HG03575 (cell line): Measurements from ENCODE around the gene ZNF234.
"Not testable (repeated sequence)": the region's sequence is repeated elsewhere in the genome, so short reads cannot be mapped to it uniquely, and the experiment has no call there.

ENCODE experiments used
- ATAC-seq: cut with Tn5 transposase; IDR thresholded peaks from one replicate; pipeline ENCODE4 v1.9.1; 2021; ENCODE audit not compliant: unreplicated experiment, insufficient number of reproducible peaks, low FRiP score; ENCODE audit errors: extremely low read depth

The ZNF234 gene

GRCh38 chr19:44141191-44142058, at the start of gene ZNF234:
Gene ZNF234 (plus strand): TSS chr19:44141554. CDS start chr19:44144633, 3,079 bp downstream.
- no peak for ATAC-seq

GRCh38 chr19:44092108-44092507, 49.2 kb upstream of the ZNF234 start:
- no peak for ATAC-seq

DNA sequence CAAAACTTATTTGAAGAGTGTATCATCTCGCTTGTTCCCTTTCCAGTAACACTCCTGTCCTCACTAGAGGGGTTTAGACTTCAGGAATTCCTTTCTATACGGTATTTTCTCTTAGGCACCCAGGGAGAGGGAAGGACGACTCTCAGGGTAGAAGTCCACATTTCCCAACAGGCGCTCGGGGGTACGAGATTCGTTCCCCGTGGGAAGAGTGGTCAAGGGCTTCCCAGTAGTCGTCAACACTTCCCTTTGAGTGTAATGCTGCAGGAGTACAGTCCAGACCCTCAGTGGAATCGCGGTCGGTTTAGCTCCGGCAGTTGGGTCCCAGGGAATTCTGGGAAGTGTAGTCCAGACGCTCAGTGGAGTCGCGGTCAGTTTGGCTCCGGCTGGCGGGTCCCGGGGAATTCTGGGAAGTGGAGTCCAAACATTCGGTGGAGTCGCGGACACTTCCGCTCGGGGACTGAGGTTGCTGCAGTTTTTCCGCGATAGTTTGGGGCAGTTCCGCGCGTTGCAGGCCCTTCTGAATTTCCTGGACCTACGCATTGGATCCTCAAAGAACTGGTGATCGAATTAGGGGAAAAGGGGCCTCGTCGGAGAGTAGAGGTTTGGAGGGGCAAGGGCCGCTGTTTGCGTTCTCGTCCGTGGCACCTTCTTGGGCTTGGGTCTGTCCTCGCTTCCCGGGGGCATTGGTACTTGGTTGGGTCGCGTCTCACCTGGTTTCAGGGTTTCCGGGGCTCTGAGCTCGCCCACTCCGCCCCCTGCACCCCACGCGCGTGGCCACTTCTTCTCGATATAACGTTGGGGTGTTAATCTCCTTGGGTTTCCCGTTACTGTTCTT, 47.2 kb upstream of the ZNF234 start, which contains the start of gene ZNF224:
ZNF224 (plus strand) TSS at position 431 of the 835 bp plus-strand sequence. CDS start 3,513 bp downstream, outside the sequence.
- no peak for ATAC-seq

DNA sequence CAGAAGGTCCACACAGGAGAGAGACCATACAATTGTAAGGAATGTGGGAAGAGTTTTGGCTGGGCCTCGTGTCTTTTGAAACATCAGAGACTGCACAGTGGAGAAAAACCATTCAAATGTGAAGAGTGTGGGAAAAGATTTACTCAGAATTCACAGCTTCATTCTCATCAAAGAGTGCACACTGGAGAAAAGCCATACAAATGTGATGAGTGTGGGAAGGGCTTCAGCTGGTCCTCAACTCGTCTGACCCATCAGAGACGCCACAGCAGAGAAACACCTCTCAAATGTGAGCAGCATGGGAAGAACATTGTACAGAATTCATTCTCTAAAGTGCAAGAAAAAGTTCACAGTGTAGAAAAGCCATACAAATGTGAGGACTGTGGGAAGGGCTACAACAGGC, 33.6 kb upstream of the ZNF234 start:
- ATAC-seq: no peak

GRCh38 chr19:44109458-44109857, 31.9 kb upstream of the ZNF234 start:
- no peak for ATAC-seq

DNA sequence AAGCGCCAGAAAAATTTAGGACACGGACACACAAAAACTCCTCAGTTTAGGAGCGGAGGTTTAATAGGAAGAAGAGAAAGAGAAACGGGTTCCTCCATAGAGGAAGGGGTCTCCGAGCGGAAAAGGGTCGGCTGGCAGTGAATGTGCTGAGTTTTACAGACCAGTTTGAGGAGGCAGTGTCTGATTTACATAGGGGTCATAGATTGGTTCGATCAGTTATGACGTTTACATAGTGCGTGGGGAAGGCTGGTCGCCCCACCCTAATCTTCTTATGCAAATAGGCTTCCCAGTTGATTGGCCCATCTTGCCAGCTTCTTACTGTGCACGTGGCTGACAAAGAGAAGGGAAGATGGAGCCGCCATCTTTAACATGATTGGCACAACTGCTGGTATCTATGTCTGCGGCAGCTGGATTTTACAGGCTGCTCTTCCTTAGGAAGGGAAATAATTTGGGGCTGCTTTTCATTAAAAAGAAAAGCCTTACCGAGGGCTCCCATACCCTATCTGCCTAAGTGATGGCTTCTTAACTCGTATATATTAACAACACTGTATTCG, 29.4 kb upstream of the ZNF234 start:
- ATAC-seq: no peak

- no peak for ATAC-seq
These were observed 28.6 kb upstream of the ZNF234 start for GRCh38 chr19:44112802-44113137.

- no peak for ATAC-seq
These were observed 28.1 kb upstream of the ZNF234 start, which contains the start of gene ZNF225 for GRCh38 chr19:44113138-44113783. Gene ZNF225 (plus strand): TSS chr19:44113399. CDS start chr19:44115828, 2,429 bp downstream.

DNA sequence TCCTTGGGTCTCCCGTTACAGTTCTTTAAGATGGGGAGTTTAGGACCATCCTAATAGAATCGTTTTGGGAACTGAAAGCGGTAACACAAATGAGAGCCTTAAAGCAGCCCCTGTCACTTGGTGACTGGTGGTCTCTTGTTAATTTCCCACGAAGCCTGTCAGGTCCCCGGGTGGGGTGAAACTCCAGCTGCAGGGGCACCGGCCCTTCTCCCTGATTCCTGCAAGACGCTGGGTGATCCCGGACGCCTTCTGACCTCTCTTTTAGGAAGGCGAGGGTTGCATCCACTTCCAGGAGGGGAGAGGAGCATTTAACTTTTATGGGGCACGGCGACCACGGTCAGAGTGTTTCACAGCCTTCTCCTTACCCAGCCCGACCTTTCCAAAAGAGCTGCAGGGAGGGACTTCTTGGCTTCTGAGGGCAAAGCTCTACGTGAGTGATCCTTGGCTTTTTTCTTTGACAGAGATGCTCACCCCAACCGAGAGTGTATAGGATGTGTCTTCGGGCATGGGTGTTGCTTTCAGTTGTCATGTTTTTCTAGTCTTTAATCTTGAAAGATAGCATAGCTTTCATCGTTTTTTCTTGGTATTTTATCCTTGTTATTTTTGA, 27.5 kb upstream of the ZNF234 start:
- no peak for ATAC-seq

GRCh38 chr19:44121162-44121561, 20.2 kb upstream of the ZNF234 start:
- not testable (repeated sequence) for ATAC-seq

DNA sequence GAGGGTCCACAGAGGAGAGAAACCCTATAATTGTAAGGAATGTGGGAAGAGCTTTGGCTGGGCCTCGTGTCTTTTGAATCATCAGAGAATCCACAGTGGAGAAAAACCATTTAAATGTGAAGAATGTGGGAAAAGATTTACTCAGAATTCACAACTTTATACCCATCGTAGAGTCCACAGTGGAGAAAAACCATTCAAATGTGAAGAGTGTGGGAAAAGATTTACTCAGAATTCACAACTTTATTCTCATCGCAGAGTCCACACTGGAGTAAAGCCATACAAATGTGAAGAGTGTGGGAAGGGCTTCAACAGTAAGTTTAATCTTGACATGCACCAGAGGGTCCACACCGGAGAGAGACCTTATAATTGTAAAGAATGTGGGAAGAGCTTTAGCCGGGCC, 9.4 kb upstream of the ZNF234 start:
- ATAC-seq: no peak

DNA sequence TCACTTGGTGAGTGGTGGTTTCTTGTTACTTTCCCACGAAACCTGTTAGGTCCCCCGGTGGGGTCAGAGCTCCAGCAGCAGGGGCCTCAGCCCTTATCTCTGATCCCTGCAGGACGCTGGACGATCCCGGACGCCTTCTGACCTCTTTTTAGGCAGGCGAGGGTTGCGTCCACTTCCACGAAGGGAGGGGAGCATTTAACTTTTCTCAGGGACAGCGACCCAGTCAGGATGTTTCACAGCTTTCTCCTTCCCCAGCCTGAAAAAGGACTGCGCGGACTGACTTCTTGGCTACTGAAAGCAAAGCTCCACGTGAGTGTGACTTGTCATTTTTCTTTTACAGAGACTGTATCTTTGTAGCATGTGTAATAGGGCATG, 692 bp downstream of the ZNF234 start:
- no peak for ATAC-seq

DNA sequence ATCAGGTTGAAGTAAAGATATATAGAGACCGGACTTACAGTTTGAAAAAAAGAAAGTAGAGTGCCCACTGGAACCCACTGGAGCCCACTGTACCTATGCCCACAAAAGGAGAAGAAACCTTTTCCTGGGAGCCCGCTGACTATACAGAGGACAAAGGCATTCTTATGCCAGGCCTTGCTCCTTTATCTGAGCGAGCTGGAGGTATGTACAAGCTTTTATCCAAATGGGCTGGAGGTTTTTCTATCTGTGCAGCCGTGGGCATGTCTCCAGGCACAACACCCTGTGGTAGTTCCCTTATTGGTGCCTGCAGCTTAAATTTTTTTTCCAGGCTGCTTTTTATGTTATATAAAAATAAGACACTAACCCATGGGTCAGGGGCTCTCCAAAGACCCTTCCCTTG, 8.4 kb downstream of the ZNF234 start:
- ATAC-seq: no peak

GRCh38 chr19:44151491-44151890, 10.1 kb downstream of the ZNF234 start:
- no peak for ATAC-seq

GRCh38 chr19:44156475-44156874, 15.1 kb downstream of the ZNF234 start:
- no peak for ATAC-seq

DNA sequence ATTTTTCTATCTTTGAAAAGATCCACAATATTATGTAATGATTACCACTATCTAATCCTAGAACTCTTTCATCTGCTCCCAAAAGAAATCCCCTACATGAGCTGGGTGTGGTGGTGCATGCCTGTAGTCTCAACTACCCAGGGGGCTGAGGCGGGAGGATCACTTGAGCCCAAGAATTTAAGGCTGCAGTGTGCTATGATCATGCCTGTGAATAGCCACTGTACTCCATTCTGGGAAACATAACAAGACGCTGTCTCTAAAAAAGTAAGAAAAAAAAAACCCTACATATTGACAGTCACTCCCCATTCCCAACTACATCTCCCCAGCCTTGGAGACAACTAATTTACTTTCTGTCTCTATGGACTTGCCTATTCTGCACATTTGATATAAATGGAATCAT, 22.4 kb downstream of the ZNF234 start:
- no peak for ATAC-seq

DNA sequence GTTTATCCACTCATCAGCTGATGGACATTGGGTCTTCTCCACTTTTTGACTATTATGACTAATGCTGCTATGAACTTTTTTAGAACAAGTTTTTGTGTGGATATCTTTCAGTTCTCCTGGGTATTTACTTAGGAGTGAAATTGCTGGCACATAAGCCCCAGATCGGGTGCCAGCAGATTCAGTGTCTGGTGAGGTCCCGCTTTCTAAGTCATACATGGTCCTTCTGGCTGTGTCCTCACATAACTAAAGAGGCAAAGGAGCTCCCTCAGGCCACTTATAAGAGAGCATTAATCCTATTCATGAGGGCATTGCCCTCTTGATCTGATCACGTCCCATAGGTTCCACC, 22.9 kb downstream of the ZNF234 start:
- ATAC-seq: no peak

GRCh38 chr19:44164673-44165512, 23.5 kb downstream of the ZNF234 start, which contains the start of gene ZNF226:
Gene ZNF226 (plus strand): TSS chr19:44165100. CDS start chr19:44170081, 4,981 bp downstream.
- ATAC-seq: no peak
